HUES48 (cell line): ENCODE data around the gene EHD3.

Source experiments
- H3K27ac ChIP-seq: one replicate; pipeline ENCODE4 v1.7.0; 2013; ENCODE audit warnings: low read depth, low read length, inconsistent platforms
- H3K27me3 ChIP-seq: 2 replicates; pipeline ENCODE4 v1.6.1; 2013; ENCODE audit warnings: mild to moderate bottlenecking, low read length; ENCODE audit not compliant: control insufficient read depth, insufficient read depth
- H3K36me3 ChIP-seq: 2 replicates; pipeline ENCODE4 v1.6.1; 2013; ENCODE audit warnings: low read length; ENCODE audit not compliant: control insufficient read depth, insufficient read depth
- H3K4me1 ChIP-seq: 2 replicates; pipeline ENCODE4 v1.6.1; 2013; ENCODE audit warnings: mild to moderate bottlenecking, low read length; ENCODE audit not compliant: control insufficient read depth, insufficient read depth
- H3K4me3 ChIP-seq: 2 replicates; pipeline ENCODE4 v1.5.1; 2013; ENCODE audit warnings: mild to moderate bottlenecking, low read depth, low read length
- H3K9ac ChIP-seq: 2 replicates; pipeline ENCODE4 v1.6.1; 2013; ENCODE audit warnings: mild to moderate bottlenecking, low read depth, low read length, moderate library complexity
- H3K9me3 ChIP-seq: 2 replicates; pipeline ENCODE4 v1.6.1; 2013; ENCODE audit warnings: low read length; ENCODE audit not compliant: control insufficient read depth, insufficient read depth

EHD3 gene

GRCh38 chr2:31318361-31319336, 84.7 kb downstream of the EHD3 start:
- Histone ChIP-seq H3K4me3 (no peak overlapping the region), H3K27me3 (no peaks in the 10 kb centered on the region), H3K4me1 (no peaks in the 10 kb centered on the region; the same call in 1 of the 2 replicates), H3K27ac (no peak overlapping the region), H3K36me3 (no peaks in the 10 kb centered on the region), H3K9ac (no peak overlapping the region), H3K9me3 (no peaks in the 10 kb centered on the region)
